Peyer's patch (tissue), 4 donors: ENCODE results near the gene MPP1. TPM values are rescaled to one million over a fixed set of nuclear protein-coding genes. Genes with fewer than 3 reads are reported as not detected.
A peak's percentile ranks its signal among the peaks of the same experiment; 100 is the strongest.

Experiments
- DNase-seq, 3 donors: peaks; one replicate each; pipeline ENCODE4 v3.0.0-alpha.2; 2017 to 2019
- H3K27ac ChIP-seq, 4 donors: fragments of 200-600 bp; sonication (generic); one replicate each; pipeline ENCODE4 v1.5.1; 2016 to 2019
- H3K27me3 ChIP-seq, 2 donors: fragments of 200-600 bp; sonication (generic); one replicate each; pipeline ENCODE4 v1.5.1; 2019
- H3K36me3 ChIP-seq, 3 donors: fragments of 200-600 bp; sonication (generic); one replicate each; pipeline ENCODE4 v1.5.1; 2016 to 2019
- H3K4me1 ChIP-seq, 4 donors: fragments of 200-600 bp; sonication (generic); one replicate each; pipeline ENCODE4 v1.5.1; 2016 to 2019
- H3K4me3 ChIP-seq, 4 donors: fragments of 200-600 bp; sonication (generic); 1 replicate in 3 of 4; 2 replicates in 1 of 4; pipeline ENCODE4 v1.5.1; 2016 to 2019; ENCODE audit warnings: mild to moderate bottlenecking in 1 of 4
- H3K9me3 ChIP-seq, 4 donors: fragments of 200-600 bp; sonication (generic); one replicate each; pipeline ENCODE4 v1.5.1; 2016 to 2019; ENCODE audit warnings: mild to moderate bottlenecking in 1 of 4
- POLR2A ChIP-seq, 2 donors: fragments of 450-650 bp; IDR thresholded peaks; one replicate each; pipeline ENCODE4 v1.5.1; 2017; ENCODE audit warnings: antibody characterized with exemption in 2 of 2, mild to moderate bottlenecking in 2 of 2, moderate library complexity in 2 of 2
- total RNA-seq, 4 donors: library from RNA; depleted of rRNA; stranded (reverse); fragments of >200 nt; gene quantifications; one replicate each; pipeline ENCODE4 v1.1.0, GENCODE V29; 2016
- TF ChIP-seq, protein P1 (sequence below), 6 experiments: fragments of 450-650 bp in 4 of 6; fragments of 200-600 bp in 2 of 6; sonication (generic) in 1 of 6; IDR thresholded peaks; one replicate each; pipeline ENCODE4 v1.5.1; 2017 to 2019; ENCODE audit warnings: antibody characterized with exemption in 6 of 6, mild to moderate bottlenecking in 3 of 6, moderate library complexity in 1 of 6

MPP1 gene
- total RNA-seq, 4 donors from 2014 or later = 33.0 to 88.8 (median 65.4) TPM

- Histone ChIP-seq H3K27me3 (no peaks in the 10 kb centered on the region), H3K4me1 (no peaks in the 10 kb centered on the region), H3K9me3 (no peaks in the 10 kb centered on the region), H3K27ac (no peak overlapping the region), H3K4me3 (no peak overlapping the region), H3K36me3 (peaks cover 0 to 29% (median 0%) of the 10 kb centered on the region in 3 donors)
- TF ChIP-seq, protein P1, sequence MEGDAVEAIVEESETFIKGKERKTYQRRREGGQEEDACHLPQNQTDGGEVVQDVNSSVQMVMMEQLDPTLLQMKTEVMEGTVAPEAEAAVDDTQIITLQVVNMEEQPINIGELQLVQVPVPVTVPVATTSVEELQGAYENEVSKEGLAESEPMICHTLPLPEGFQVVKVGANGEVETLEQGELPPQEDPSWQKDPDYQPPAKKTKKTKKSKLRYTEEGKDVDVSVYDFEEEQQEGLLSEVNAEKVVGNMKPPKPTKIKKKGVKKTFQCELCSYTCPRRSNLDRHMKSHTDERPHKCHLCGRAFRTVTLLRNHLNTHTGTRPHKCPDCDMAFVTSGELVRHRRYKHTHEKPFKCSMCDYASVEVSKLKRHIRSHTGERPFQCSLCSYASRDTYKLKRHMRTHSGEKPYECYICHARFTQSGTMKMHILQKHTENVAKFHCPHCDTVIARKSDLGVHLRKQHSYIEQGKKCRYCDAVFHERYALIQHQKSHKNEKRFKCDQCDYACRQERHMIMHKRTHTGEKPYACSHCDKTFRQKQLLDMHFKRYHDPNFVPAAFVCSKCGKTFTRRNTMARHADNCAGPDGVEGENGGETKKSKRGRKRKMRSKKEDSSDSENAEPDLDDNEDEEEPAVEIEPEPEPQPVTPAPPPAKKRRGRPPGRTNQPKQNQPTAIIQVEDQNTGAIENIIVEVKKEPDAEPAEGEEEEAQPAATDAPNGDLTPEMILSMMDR (IDR thresholded peaks at IDR 0.05) = no peak
- TF ChIP-seq POLR2A (IDR thresholded peaks at IDR 0.05) = no peak
- no peak for DNase-seq
Observed at GRCh38 chrX:154775419-154776349, 29.6 kb downstream of the MPP1 start.

GRCh38 chrX:154774622-154775021 lies 30.7 kb downstream of the MPP1 start:
- no peak for TF ChIP-seq POLR2A (IDR thresholded peaks at IDR 0.05)
- TF ChIP-seq, protein P1 (IDR thresholded peaks at IDR 0.05) = no peak
- H3K4me3 ChIP-seq = no peak overlapping the region
- no peaks in the 10 kb centered on the region for H3K27me3 ChIP-seq
- no peak overlapping the region for H3K27ac ChIP-seq
- no peak for DNase-seq
- no peaks in the 10 kb centered on the region for H3K9me3 ChIP-seq
- H3K36me3 ChIP-seq = peaks cover 0 to 34% (median 0%) of the 10 kb centered on the region in 3 donors
- H3K4me1 ChIP-seq = no peaks in the 10 kb centered on the region

DNA sequence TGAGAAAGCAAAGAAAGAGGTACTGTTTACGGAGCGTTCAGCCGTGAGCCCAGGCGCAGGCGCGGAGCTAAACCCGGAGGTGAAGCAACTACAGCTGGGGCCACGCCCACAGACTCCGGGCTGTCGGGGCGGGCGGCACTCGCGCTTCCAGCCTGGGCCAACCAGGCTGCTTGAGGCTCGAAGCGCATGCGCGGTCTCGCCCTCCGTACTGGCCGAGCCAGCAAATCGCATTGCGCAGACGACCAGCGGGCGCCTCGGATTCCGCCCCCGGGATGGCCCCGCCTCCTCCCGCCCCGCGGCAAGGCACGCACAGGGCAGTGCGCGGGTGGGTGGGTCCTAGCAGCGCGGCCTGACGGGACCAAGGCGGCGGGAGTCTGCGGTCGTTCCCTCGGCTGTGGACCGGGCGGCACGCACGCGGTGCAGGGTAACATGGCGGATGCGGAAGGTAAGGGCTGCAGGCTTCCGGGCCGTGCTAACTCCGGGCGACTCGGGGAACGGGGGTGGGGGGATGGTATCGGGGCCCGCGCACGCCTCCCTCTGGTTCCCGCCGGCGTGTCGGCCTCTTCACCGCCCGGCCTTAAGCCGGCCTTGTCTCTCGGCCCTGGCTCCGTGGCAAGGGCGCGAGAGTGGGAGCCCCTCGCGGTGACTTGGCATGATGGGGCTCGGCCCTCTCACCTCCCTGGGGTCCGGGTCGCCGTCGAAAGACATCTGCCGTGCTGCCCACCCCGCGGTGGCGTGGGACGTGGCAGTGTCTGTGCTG lies 42.6 kb downstream of the MPP1 start, which contains the start of gene DKC1:
Gene DKC1 (plus strand): TSS at position 328 of the 760 bp plus-strand sequence. CDS start 102 bp downstream, at position 430.
- Histone ChIP-seq H3K27ac (peak within 1 kb of the TSS; percentile 70 to 80 (median 78)), H3K9me3 (no peaks in the 10 kb centered on the region), H3K36me3 (peaks cover 0 to 14% (median 0%) of the 10 kb centered on the region in 3 donors), H3K4me1 (peaks cover 0 to 8% (median 0%) of the 10 kb centered on the region in 4 donors), H3K4me3 (peak within 1 kb of the TSS; percentile 57 to 81 (median 64)), H3K27me3 (no peaks in the 10 kb centered on the region)
- TF ChIP-seq, protein P1 (IDR thresholded peaks at IDR 0.05) = peak in 1 of 6 experiments; percentile 13
- peak; percentile 7 to 51 for TF ChIP-seq POLR2A (IDR thresholded peaks at IDR 0.05)
- DNase-seq = peak; percentile 94 to 98 (median 96)

GRCh38 chrX:154761977-154762536 lies 43.2 kb downstream of the MPP1 start:
- peaks cover 0 to 9% (median 0%) of the 10 kb centered on the region in 3 donors for H3K36me3 ChIP-seq
- H3K27me3 ChIP-seq = no peaks in the 10 kb centered on the region
- peak overlapping the region; percentile 57 to 81 (median 64) for H3K4me3 ChIP-seq
- peak overlapping the region; percentile 70 to 80 (median 78) for H3K27ac ChIP-seq
- H3K4me1 ChIP-seq = peaks cover 0 to 8% (median 0%) of the 10 kb centered on the region in 4 donors
- DNase-seq = no peak
- no peak for TF ChIP-seq POLR2A (IDR thresholded peaks at IDR 0.05)
- TF ChIP-seq, protein P1 (IDR thresholded peaks at IDR 0.05) = no peak
- no peaks in the 10 kb centered on the region for H3K9me3 ChIP-seq

GRCh38 chrX:154758696-154759095 lies 46.6 kb downstream of the MPP1 start:
- TF ChIP-seq, protein P1 (IDR thresholded peaks at IDR 0.05) = no peak
- TF ChIP-seq POLR2A (IDR thresholded peaks at IDR 0.05) = no peak
- no peak for DNase-seq
- Histone ChIP-seq H3K9me3 (no peaks in the 10 kb centered on the region), H3K27ac (no peak overlapping the region), H3K36me3 (no peaks in the 10 kb centered on the region), H3K27me3 (no peaks in the 10 kb centered on the region), H3K4me1 (peaks cover 0 to 2% (median 0%) of the 10 kb centered on the region in 4 donors), H3K4me3 (no peak overlapping the region)
